Fibroblast of mammary gland (primary cell): ENCODE data around the gene EIF3K.
"Not testable (repeated sequence)": the region's sequence is repeated elsewhere in the genome, so short reads cannot be mapped to it uniquely, and the experiment has no call there.

Experiments used
- DNase-seq: peaks from one replicate; pipeline ENCODE4 v3.0.0-alpha.2; 2010; ENCODE audit warnings: low read depth
- H3K4me3 ChIP-seq: 2 replicates; pipeline ENCODE4 v1.5.1; 2011; ENCODE audit warnings: low read depth, mild to moderate bottlenecking, low read length, moderate library complexity; ENCODE audit not compliant: control insufficient read depth
- TF ChIP-seq, protein P1 (sequence below): conservative IDR thresholded peaks from 2 replicates; pipeline ENCODE4 v1.5.1; 2011; ENCODE audit warnings: low read depth, low read length, inconsistent platforms; ENCODE audit not compliant: control insufficient read depth, insufficient read depth

Gene EIF3K, protein sequence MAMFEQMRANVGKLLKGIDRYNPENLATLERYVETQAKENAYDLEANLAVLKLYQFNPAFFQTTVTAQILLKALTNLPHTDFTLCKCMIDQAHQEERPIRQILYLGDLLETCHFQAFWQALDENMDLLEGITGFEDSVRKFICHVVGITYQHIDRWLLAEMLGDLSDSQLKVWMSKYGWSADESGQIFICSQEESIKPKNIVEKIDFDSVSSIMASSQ

DNA sequence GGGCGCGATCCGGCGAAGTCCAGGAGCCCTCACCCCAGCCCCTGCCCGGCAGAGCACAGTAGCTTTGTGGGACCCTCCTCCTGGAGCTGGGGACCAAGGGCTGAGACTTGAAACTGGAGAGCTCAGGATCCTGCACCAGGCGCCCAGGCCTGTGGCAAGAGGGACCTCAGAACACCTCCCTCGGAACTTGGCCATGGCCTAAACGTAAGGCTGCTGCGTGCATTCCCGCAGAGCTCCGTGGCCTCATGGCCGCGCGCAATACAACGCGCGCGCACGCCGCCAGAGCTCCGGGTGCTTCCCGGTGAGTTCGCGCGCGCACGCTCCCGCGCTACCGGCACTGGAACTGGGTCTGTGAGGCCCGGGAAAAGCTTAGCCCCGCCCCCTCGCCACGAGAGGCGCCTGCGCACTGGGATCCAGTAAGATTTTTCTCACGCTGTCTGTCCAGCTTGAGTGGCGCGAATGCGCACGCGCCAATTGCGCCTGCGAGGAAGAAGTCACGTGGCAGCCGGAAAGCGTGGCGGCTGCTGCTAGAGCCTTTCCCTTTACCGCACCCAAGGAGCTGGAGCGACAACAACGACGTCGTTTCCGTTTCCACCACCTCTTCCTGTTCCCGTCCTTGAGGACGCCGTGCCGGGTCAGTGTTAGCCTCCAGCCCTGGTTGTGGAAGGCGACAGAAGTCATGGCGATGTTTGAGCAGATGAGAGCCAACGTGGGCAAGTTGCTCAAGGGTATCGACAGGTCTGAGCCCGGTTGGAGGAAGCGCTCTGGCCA, at the start of gene EIF3K:
Gene EIF3K, plus strand, starts transcription at position 599 of the 771 bp plus-strand sequence. Its CDS starts 81 bp downstream, at position 680.
- TF ChIP-seq, protein P1, sequence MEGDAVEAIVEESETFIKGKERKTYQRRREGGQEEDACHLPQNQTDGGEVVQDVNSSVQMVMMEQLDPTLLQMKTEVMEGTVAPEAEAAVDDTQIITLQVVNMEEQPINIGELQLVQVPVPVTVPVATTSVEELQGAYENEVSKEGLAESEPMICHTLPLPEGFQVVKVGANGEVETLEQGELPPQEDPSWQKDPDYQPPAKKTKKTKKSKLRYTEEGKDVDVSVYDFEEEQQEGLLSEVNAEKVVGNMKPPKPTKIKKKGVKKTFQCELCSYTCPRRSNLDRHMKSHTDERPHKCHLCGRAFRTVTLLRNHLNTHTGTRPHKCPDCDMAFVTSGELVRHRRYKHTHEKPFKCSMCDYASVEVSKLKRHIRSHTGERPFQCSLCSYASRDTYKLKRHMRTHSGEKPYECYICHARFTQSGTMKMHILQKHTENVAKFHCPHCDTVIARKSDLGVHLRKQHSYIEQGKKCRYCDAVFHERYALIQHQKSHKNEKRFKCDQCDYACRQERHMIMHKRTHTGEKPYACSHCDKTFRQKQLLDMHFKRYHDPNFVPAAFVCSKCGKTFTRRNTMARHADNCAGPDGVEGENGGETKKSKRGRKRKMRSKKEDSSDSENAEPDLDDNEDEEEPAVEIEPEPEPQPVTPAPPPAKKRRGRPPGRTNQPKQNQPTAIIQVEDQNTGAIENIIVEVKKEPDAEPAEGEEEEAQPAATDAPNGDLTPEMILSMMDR, result no peak
- peak within 1 kb of the TSS; percentile 87 for H3K4me3 ChIP-seq
- DNase-seq, result peak; percentile 99

DNA sequence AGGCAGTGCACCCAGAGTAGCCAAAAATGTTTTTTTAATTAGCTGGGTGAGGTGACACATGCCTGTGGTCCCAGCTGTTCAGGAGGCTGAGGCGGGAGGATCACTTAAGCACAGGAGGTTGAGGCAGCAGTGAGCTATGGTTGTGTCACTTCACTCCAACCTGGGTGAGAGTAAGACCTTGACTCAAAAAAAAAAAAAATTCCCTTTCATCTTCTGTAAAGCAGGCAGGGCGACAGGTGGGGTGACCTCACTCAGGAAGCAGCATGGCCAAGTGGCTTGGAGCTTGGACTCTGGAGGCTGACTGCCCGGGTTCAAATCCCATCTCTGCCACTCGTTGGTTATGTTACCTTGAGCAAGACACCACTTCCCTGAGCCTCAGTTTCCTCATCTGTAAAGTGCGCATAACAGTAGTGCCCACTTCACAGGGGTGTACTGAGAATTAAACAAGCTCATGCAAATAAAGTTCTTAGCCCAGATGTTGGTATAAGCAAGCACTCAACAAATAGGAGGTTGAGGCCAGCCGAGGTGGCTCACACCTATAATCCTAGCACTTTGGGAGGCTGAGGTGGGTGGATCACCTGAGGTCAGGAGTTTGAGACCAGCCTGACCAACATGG, 49.5 kb upstream of the EIF3K start:
- H3K4me3 ChIP-seq, result no peak overlapping the region
- TF ChIP-seq, protein P1, result no peak
- no peak for DNase-seq

DNA sequence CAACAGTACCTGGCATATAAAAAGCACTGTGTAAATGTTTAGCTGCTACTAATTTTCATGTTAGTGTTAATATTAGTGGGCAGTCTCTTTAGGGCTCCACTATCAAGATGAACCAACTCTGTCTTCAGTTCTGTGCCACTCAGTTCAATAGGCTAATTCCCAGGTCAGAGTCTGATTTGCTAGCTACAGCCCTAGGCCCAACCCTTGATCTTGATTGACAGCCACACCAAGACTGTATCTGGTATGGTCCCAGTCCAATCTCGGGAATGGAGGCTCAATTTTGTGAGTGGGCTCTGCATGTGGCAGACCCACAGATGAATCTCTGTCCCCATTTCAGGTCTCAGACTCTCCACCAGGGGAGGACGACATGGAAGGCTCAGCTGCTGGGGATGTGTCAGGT, 47.3 kb upstream of the EIF3K start:
- H3K4me3 ChIP-seq, result no peak overlapping the region
- no peak for DNase-seq
- TF ChIP-seq, protein P1, result no peak

DNA sequence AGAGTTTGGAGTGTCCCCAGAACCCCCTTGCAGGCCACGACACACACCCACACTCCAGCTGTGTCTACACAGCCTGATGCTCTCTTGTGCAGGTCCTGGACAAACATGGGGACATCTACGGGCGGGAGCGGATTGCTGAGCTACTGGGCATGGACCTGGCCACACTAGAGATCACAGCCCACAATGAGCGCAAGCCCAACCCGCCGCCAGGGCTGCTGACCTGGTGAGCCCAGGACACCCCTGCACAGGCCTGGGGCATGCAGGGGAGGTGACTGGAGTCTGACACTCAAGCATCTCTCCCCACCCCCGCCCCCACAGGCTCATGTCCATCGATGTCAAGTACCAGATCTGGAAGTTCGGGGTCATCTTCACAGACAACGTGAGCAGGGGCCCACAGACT, 41.2 kb upstream of the EIF3K start:
- TF ChIP-seq, protein P1, result no peak
- H3K4me3 ChIP-seq, result no peak overlapping the region
- DNase-seq, result no peak

DNA sequence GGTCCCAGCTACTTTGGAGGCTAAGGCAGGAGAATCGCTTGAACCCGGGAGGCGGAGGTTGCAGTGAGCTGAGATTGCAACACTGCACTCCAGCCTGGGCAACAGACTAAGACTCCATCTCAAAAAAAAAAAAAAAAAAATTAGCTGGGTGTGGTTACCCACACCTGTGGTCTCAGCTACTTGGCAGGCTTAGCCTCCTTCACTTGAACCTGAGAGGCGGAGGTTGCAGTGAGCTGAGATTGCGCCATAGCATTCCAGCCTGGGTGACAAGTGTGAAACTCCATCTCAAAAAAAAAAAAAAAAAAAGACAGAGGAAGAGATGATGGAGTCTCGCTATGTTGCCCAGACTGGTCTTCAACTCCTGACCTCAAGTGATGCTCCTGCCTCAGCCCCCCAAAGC, 39.7 kb upstream of the EIF3K start:
- not testable (repeated sequence) for DNase-seq

DNA sequence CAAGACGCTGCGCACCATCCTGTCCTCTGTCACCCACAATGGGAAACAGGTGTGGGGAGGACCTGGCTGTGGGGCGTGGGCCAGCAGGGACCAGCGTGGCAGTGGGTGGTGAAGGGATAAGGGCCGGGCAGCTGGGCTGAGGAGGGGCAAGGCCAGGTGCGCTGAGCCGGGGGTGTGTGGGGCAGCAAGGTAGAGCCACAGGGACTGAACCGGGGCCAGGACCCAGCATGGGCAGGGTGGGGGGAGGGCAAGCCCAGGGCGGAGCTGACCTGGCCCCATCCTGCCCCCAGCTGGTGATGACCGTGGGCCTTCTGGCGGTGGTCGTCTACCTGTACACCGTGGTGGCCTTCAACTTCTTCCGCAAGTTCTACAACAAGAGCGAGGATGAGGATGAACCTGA, 38.9 kb upstream of the EIF3K start:
- TF ChIP-seq, protein P1, result no peak
- H3K4me3 ChIP-seq, result no peak overlapping the region
- DNase-seq, result no peak

More for the DNA sequence above, 39.7 kb upstream of the EIF3K start:
- H3K4me3 ChIP-seq, result not testable (repeated sequence)
